SK-N-SH (cell line): ENCODE measurements around the gene RAB10.
"Not testable (repeated sequence)": the region's sequence is repeated elsewhere in the genome, so short reads cannot be mapped to it uniquely, and the experiment has no call there.

Source experiments
- ELF1 ChIP-seq: IDR thresholded peaks from 2 replicates; pipeline ENCODE4 v1.4.0; 2012
- EP300 ChIP-seq, 2 experiments: IDR thresholded peaks; 2 replicates each; pipeline versions ENCODE4 v1.4.0 to v1.6.1; 2012; ENCODE audit warnings: borderline replicate concordance in 1 of 2, low read depth in 1 of 2, low read length in 1 of 2
- EZH2phosphoT487 ChIP-seq: fragments of 200-600 bp; sonication (generic); IDR thresholded peaks from 2 replicates; pipeline ENCODE4 v1.6.1; 2017; ENCODE audit warnings: low read depth, mixed run types, mild to moderate bottlenecking, antibody characterized with exemption, moderate library complexity, borderline replicate concordance
- FOXM1 ChIP-seq: IDR thresholded peaks from 2 replicates; pipeline ENCODE4 v1.4.0; 2012; ENCODE audit warnings: low read depth, mild to moderate bottlenecking
- JUND ChIP-seq: IDR thresholded peaks from 2 replicates; pipeline ENCODE4 v1.4.0; 2012
- NRF1 ChIP-seq: IDR thresholded peaks from 2 replicates; pipeline ENCODE4 v1.6.1; 2012; ENCODE audit warnings: low read depth, mild to moderate bottlenecking, low read length
- POLR2AphosphoS5 ChIP-seq: IDR thresholded peaks from 2 replicates; pipeline ENCODE4 v1.6.1; 2012; ENCODE audit warnings: low read depth, low read length
- RCOR1 ChIP-seq: fragments of 150-350 bp; IDR thresholded peaks from 2 replicates; pipeline ENCODE4 v1.6.1; 2017; ENCODE audit warnings: antibody characterized with exemption, low read length
- RFX5 ChIP-seq: IDR thresholded peaks from 2 replicates; pipeline ENCODE4 v1.6.1; 2012; ENCODE audit warnings: mild to moderate bottlenecking, improper control_type of control experiment, low read length
- YY1 ChIP-seq: IDR thresholded peaks from 2 replicates; pipeline ENCODE4 v1.4.0; 2012; ENCODE audit warnings: low read depth, mild to moderate bottlenecking
- TF ChIP-seq, protein P1 (sequence below): IDR thresholded peaks from 2 replicates; pipeline ENCODE4 v1.6.1; 2012; ENCODE audit warnings: mild to moderate bottlenecking, low read depth, low read length, moderate library complexity
- TF ChIP-seq, protein P2 (sequence below): fragments of 200-600 bp; sonication (generic); IDR thresholded peaks from 2 replicates; pipeline ENCODE4 v1.6.1; 2017; ENCODE audit warnings: antibody characterized with exemption, mild to moderate bottlenecking, moderate library complexity
- TF ChIP-seq, protein P3 (sequence below): IDR thresholded peaks from 2 replicates; pipeline ENCODE4 v1.4.0; 2012; ENCODE audit warnings: low read depth

DNA sequence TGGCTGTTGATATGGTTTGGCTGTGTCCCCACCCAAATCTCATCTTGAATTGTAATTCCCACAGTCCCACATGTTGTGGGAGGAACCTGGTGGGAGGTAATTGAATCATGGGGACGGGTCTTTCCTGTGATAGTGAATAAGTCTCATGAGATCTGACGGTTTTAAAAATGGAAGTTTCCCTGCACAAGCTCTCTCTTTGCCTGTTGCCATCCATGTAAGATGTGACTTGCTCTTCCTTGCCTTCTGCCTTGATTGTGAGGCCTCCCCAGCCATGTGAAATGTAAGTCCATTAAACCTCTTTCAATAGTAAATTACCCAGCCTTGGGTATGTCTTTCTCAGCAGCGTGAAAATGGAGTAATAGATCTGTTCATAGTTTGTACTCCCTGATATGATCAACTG is 47.0 kb downstream of the RAB10 start:
- TF ChIP-seq, protein P1, sequence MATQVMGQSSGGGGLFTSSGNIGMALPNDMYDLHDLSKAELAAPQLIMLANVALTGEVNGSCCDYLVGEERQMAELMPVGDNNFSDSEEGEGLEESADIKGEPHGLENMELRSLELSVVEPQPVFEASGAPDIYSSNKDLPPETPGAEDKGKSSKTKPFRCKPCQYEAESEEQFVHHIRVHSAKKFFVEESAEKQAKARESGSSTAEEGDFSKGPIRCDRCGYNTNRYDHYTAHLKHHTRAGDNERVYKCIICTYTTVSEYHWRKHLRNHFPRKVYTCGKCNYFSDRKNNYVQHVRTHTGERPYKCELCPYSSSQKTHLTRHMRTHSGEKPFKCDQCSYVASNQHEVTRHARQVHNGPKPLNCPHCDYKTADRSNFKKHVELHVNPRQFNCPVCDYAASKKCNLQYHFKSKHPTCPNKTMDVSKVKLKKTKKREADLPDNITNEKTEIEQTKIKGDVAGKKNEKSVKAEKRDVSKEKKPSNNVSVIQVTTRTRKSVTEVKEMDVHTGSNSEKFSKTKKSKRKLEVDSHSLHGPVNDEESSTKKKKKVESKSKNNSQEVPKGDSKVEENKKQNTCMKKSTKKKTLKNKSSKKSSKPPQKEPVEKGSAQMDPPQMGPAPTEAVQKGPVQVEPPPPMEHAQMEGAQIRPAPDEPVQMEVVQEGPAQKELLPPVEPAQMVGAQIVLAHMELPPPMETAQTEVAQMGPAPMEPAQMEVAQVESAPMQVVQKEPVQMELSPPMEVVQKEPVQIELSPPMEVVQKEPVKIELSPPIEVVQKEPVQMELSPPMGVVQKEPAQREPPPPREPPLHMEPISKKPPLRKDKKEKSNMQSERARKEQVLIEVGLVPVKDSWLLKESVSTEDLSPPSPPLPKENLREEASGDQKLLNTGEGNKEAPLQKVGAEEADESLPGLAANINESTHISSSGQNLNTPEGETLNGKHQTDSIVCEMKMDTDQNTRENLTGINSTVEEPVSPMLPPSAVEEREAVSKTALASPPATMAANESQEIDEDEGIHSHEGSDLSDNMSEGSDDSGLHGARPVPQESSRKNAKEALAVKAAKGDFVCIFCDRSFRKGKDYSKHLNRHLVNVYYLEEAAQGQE: not testable (repeated sequence)
- TF ChIP-seq, protein P2, sequence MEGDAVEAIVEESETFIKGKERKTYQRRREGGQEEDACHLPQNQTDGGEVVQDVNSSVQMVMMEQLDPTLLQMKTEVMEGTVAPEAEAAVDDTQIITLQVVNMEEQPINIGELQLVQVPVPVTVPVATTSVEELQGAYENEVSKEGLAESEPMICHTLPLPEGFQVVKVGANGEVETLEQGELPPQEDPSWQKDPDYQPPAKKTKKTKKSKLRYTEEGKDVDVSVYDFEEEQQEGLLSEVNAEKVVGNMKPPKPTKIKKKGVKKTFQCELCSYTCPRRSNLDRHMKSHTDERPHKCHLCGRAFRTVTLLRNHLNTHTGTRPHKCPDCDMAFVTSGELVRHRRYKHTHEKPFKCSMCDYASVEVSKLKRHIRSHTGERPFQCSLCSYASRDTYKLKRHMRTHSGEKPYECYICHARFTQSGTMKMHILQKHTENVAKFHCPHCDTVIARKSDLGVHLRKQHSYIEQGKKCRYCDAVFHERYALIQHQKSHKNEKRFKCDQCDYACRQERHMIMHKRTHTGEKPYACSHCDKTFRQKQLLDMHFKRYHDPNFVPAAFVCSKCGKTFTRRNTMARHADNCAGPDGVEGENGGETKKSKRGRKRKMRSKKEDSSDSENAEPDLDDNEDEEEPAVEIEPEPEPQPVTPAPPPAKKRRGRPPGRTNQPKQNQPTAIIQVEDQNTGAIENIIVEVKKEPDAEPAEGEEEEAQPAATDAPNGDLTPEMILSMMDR: not testable (repeated sequence)
- TF ChIP-seq, protein P3, sequence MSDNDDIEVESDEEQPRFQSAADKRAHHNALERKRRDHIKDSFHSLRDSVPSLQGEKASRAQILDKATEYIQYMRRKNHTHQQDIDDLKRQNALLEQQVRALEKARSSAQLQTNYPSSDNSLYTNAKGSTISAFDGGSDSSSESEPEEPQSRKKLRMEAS: not testable (repeated sequence)
- TF ChIP-seq EZH2phosphoT487; FOXM1; YY1; ELF1; NRF1; EP300 (IDR thresholded peaks at IDR 0.05; ENCODE audit: borderline replicate concordance in 1 of 2, low read depth in 1 of 2, low read length in 1 of 2); RCOR1; POLR2AphosphoS5; RFX5; JUND: not testable (repeated sequence)
